HL-60 (cell line): ENCODE data around the gene CNTN1.

Source experiments
- CTCF ChIP-seq: IDR thresholded peaks from one replicate; pipeline ENCODE4 v1.5.1; 2011; ENCODE audit warnings: low read length, control low read depth, inconsistent platforms; ENCODE audit not compliant: insufficient read depth
- GABPA ChIP-seq: IDR thresholded peaks from 2 replicates; pipeline ENCODE4 v1.6.1; 2012; ENCODE audit warnings: low read depth
- POLR2AphosphoS5 ChIP-seq: IDR thresholded peaks from 2 replicates; pipeline ENCODE4 v1.6.1; 2012; ENCODE audit warnings: low read depth
- REST ChIP-seq: IDR thresholded peaks from 2 replicates; pipeline ENCODE4 v1.6.1; 2012; ENCODE audit warnings: low read depth; ENCODE audit not compliant: insufficient replicate concordance
- SPI1 ChIP-seq: IDR thresholded peaks from 2 replicates; pipeline ENCODE4 v1.6.1; 2012; ENCODE audit warnings: low read depth, mild to moderate bottlenecking, borderline replicate concordance

GRCh38 chr12:41014643-41015020 lies 322.4 kb downstream of the CNTN1 start:
- no peak for TF ChIP-seq REST
- TF ChIP-seq CTCF, result no peak
- no peak for TF ChIP-seq POLR2AphosphoS5
- TF ChIP-seq SPI1, result no peak
- TF ChIP-seq GABPA, result no peak
